GM10266 (cell line): ENCODE results near the gene B3GNT7.
"Not testable (repeated sequence)": the region's sequence is repeated elsewhere in the genome, so short reads cannot be mapped to it uniquely, and the experiment has no call there.

Experiments
- DNase-seq: peaks from one replicate; pipeline ENCODE4 v3.0.0; 2012; ENCODE audit errors: extremely low spot score
- TF ChIP-seq, protein P1 (sequence below): IDR thresholded peaks from 2 replicates; pipeline ENCODE4 v1.5.1; 2012; ENCODE audit warnings: mild to moderate bottlenecking, low read depth; ENCODE audit not compliant: control insufficient read depth, insufficient read depth; ENCODE audit errors: missing control alignments

The B3GNT7 gene

DNA sequence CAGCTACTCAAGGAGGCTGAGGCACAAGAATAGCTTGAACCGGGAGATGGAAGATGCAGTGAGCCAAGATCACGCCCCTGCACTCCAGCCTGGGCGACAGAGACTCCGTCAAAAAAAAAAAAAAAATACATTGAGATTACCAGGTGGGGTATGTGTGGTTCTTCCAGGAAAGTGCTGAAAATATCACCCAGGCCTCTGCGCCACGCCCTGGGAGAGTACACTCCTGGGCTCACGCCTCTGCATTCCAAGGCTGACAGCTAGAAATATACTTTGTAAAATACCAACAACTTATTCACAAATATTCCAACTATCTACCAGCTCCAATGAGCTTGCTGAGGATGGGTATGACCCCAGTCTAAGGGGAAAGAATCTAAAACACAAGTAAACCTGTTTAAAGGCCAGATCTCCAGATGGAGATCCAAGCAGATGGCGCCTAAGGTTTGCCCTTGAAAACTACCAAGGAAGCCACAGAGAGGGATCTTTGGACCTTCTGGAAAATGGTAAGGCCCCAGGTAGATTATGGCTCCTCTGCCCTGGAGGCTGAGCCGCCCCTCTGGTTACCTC lies 21.6 kb upstream of the B3GNT7 start:
- no peak for DNase-seq
- TF ChIP-seq, protein P1, sequence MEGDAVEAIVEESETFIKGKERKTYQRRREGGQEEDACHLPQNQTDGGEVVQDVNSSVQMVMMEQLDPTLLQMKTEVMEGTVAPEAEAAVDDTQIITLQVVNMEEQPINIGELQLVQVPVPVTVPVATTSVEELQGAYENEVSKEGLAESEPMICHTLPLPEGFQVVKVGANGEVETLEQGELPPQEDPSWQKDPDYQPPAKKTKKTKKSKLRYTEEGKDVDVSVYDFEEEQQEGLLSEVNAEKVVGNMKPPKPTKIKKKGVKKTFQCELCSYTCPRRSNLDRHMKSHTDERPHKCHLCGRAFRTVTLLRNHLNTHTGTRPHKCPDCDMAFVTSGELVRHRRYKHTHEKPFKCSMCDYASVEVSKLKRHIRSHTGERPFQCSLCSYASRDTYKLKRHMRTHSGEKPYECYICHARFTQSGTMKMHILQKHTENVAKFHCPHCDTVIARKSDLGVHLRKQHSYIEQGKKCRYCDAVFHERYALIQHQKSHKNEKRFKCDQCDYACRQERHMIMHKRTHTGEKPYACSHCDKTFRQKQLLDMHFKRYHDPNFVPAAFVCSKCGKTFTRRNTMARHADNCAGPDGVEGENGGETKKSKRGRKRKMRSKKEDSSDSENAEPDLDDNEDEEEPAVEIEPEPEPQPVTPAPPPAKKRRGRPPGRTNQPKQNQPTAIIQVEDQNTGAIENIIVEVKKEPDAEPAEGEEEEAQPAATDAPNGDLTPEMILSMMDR: no peak

DNA sequence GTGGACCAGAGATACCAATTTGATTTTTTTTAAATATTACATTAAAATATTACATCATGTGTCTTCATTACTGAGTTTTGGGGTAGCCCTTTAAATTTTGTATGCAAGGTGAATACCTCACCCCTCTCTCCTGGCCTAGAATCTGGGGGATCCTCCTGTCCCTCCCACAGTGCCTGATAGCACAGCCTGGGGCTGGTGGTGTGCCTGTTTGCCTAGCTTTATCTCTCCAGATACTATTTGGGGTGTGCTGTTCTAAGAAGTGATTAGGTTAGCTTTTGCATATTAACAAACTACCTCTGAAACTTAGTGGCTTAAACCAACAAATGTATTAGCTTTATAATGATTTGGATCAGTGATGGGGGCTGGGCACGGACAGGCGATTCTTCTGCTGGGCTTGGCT lies 20.7 kb upstream of the B3GNT7 start:
- DNase-seq: no peak
- TF ChIP-seq, protein P1: no peak

DNA sequence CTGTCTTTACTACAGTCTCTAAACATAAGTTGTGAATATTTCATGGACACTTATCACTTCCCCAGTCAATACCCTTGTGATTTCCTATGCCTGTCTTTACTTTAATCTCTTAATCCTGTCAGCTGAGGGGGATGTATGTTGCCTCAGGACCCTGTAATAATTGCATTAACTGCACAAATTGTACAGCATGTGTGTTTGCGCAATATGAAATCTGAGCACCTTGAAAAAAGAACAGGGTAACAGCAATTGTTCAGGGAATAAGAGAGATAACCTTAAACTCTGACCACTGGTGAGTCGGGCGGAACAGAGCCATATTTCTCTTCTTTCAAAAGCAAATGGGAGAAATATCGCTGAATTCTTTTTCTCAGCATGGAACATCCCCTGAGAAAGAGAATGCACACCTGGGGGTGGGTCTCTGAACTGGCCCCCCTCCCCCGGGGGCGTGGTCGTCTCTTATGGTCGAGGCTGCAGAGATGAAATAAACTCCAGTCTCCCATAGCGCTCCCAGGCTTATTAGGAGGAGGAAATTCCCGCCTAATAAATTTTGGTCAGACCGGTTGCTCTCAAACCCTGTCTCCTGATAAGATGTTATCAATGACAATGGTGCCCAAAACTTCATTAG lies 19.4 kb upstream of the B3GNT7 start:
- not testable (repeated sequence) for DNase-seq

DNA sequence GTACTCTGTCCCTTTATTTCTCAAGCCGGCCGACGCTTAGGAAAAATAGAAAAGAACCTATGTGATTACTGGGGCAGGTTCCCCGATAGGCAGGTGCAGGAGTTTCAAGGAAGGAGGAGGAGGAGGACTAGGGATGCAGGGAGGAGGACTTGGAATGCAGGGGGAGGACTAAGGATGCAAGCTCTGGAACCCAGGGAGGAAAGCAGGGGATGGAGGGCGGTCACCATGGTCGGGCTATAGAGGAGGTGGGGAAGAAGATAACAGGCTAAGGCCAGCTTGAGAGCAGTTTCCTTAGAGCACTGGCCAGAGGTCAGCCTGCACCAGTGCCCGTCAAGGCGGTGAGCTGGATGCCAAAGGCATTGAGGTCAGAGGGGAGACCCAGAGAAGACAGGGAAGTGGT lies 18.7 kb upstream of the B3GNT7 start:
- DNase-seq: no peak
- TF ChIP-seq, protein P1: no peak

DNA sequence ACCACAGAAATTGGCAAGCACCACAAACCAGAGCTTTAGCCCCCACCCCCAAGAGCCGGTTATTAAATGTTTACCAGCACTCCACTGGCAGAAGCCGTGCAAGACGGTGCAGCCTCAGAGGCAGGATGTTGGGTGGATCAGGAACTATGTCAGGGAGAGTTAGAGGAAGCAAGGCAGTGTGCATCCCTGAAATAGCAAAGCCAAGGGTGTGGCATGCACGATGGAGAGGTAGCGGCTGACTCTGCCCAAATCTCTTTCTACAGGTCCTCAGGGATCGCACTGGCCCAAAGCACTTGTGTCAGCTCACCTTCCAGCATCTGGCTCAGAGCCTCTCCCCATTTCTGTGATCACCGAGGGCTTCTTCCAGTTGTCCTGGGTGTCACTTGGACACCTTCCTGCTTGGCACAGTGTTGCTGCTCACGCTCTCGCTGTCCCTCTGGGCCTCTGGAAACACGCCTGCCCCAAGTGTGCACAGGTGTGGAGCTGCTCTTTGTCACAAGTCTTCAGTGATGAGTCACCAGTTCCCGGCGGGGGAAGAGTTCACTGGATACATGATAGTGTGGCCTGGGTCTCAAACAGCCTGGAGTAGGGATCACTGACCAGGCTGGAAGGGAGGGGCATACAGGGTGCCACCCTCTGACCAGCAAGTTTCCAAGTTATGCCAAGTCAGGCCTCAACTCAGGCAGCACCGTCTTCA lies 17.3 kb upstream of the B3GNT7 start:
- TF ChIP-seq, protein P1: no peak
- DNase-seq: no peak

DNA sequence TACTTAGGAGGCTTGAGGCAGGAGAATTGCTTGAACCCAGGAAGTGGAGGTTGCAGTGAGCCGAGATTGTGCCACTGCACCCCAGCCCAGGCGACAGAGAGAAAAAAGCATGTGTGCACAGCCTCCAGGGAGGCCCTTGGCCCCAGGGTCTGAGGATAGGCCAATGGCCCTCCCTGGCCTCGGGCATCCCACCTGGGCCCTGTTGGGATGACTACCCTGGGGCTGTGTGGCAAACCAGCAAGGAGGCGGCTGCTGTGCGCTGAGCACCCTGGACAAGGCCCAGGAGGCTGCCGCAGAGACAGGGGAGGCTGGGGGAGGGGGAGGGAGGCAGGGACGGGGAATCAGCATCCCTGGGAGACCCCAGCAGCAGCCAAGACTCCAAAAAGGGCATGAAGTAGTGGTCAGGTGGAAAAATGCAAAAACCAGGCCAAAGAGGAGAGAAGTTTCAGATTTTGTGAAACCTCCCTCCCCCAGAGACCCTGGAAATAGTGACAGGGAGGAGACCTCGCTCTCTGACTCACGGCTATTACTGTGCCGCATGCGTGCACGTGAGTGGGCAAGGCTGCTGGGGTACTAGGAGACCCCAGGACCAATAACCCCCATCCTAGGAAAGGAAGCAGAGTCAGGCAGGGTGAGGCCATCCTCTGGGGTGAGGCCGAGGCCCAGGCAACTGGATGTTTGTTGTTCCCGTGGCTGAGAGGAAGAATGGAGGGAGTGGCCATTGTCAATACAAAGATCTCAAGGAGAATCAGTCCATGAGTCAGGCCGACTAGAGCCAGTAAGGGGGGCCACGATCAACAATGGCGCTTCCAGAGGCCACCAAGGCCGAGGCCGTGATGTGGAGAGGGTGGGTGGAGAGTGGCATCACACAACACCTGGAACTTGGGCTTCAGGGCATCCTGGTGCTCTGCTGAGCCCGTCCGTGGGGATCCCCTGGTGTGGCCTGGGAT lies 16.0 kb upstream of the B3GNT7 start:
- TF ChIP-seq, protein P1: no peak
- DNase-seq: no peak

DNA sequence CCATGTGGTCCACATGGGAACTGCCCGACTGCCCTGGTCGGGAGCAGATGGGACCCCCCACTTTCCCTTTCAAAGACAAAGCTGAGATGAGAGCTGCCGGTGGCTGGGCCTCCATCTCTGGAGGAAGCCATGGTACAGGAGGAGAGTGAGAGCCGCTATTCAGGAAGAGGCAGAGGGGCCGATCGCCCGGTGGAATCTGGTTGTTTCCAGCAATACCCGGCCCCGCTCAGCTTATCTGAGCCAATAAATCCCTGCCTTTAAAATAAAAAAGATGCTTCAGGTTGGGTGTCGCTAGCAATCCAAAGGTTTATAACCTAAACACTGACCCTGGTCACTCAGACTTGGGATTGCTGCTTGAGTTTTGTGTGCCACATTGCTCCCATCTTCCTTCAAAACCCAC lies 15.2 kb upstream of the B3GNT7 start:
- TF ChIP-seq, protein P1: no peak
- DNase-seq: no peak
